Erythroblast (primary cell): Measurements from ENCODE around the gene TXNL4A.
A peak's percentile ranks its signal among the peaks of the same experiment; 100 is the strongest.

Experiments
- DNase-seq, 2 experiments: peaks; one replicate each; lab custom pipeline; 2025; lab: John Stamatoyannopoulos, UW
- GATA1 ChIP-seq: IDR thresholded peaks from 2 replicates; pipeline ENCODE4 v1.6.1; 2011; ENCODE audit warnings: low read depth, mild to moderate bottlenecking, control low read depth, low read length, moderate library complexity
- POLR2A ChIP-seq: IDR thresholded peaks from 2 replicates; pipeline ENCODE4 v1.6.1; 2011; ENCODE audit warnings: mild to moderate bottlenecking, low read length

The TXNL4A gene

GRCh38 chr18:79943608-79944125 is 44.7 kb downstream of the TXNL4A start:
- DNase-seq: no peak

GRCh38 chr18:79942786-79943607 is 45.4 kb downstream of the TXNL4A start:
- TF ChIP-seq POLR2A (no peak), GATA1 (no peak)
- DNase-seq: peak; percentile 65 to 91

More at GRCh38 chr18:79943608-79944125, 44.7 kb downstream of the TXNL4A start:
- no peak for TF ChIP-seq POLR2A

GRCh38 chr18:79942211-79942610 is 46.2 kb downstream of the TXNL4A start:
- no peak for DNase-seq
- TF ChIP-seq GATA1 (no peak), POLR2A (no peak)

GRCh38 chr18:79941473-79942119 is 46.8 kb downstream of the TXNL4A start:
- no peak for DNase-seq
- TF ChIP-seq POLR2A: no peak
- TF ChIP-seq GATA1: no peak

- no peak for TF ChIP-seq GATA1
- no peak for TF ChIP-seq POLR2A
- no peak for DNase-seq
Observed at GRCh38 chr18:79940814-79941472, 47.4 kb downstream of the TXNL4A start.

- no peak for TF ChIP-seq POLR2A
- no peak for TF ChIP-seq GATA1
- DNase-seq: no peak
Observed at GRCh38 chr18:79940126-79940813, 48.1 kb downstream of the TXNL4A start.

- no peak for DNase-seq
- TF ChIP-seq GATA1 (no peak), POLR2A (no peak)
Observed at GRCh38 chr18:79939096-79939495, 49.3 kb downstream of the TXNL4A start.

- TF ChIP-seq GATA1: no peak
- no peak for TF ChIP-seq POLR2A
Observed at GRCh38 chr18:79938196-79938595, 50.2 kb downstream of the TXNL4A start.

GRCh38 chr18:79937103-79937860 is 51.1 kb downstream of the TXNL4A start:
- DNase-seq: no peak
- no peak for TF ChIP-seq GATA1
- TF ChIP-seq POLR2A: no peak

More at GRCh38 chr18:79938196-79938595, 50.2 kb downstream of the TXNL4A start:
- no peak for DNase-seq

- DNase-seq: no peak
- TF ChIP-seq GATA1: no peak
- TF ChIP-seq POLR2A: no peak
Observed at GRCh38 chr18:79936641-79937040, 51.7 kb downstream of the TXNL4A start.

- DNase-seq: no peak
- TF ChIP-seq POLR2A: no peak
- TF ChIP-seq GATA1: no peak
Observed at GRCh38 chr18:79935925-79936324, 52.4 kb downstream of the TXNL4A start.

- DNase-seq: peak; percentile 42 to 57
- TF ChIP-seq POLR2A (no peak), GATA1 (no peak)
Observed at GRCh38 chr18:79935499-79935898, 52.9 kb downstream of the TXNL4A start.

GRCh38 chr18:79935098-79935480 is 53.3 kb downstream of the TXNL4A start:
- DNase-seq: no peak

More at GRCh38 chr18:79935098-79935480, 53.3 kb downstream of the TXNL4A start:
- TF ChIP-seq GATA1: no peak
